ENCODE data around the gene BCAS1.

The BCAS1 gene

GRCh38 chr20:54075322-54075721 lies 4.9 kb upstream of the BCAS1 start:
- Histone ChIP-seq H3K9me3 (ENCODE audit: control insufficient read depth, insufficient read depth, low read depth, low read length) (no peaks in the 10 kb centered on the region), H3K27ac (ENCODE audit: extremely low read depth, low read depth, low read length) (no peak overlapping the region), H3K4me3 (ENCODE audit: low read depth, low read length) (no peak overlapping the region), H3K4me1 (ENCODE audit: control insufficient read depth, insufficient read depth, low read length) (no peaks in the 10 kb centered on the region), H3K36me3 (ENCODE audit: control insufficient read depth in 2 of 2, insufficient read depth in 1 of 2, low read length in 2 of 2) (no peaks in the 10 kb centered on the region)
- ChIA-PET POLR2A (no interaction called here), CTCF (interaction anchor here (1.1 to 1.2 kb wide), 2 partner anchors 11 to 13 kb away, joined by 3 to 4 read pairs; no protein-coding TSS in a partner anchor)
- TF ChIP-seq ZBTB21 (tag by site-specific recombination; IDR thresholded peaks at IDR 0.05) = no peak
- no peak for TF ChIP-seq ZNF571 (tag by site-specific recombination; IDR thresholded peaks at IDR 0.05)
- TF ChIP-seq ZNF311 (tag by site-specific recombination; IDR thresholded peaks at IDR 0.05; ENCODE audit: borderline replicate concordance) = no peak
- TF ChIP-seq TSHZ1 (tag by site-specific recombination; IDR thresholded peaks at IDR 0.05; ENCODE audit: borderline replicate concordance) = no peak
- no peak for TF ChIP-seq ZBTB44 (tag by site-specific recombination; IDR thresholded peaks at IDR 0.05)
- no peak for TF ChIP-seq SCRT2 (tag by site-specific recombination; IDR thresholded peaks at IDR 0.05)
- no peak for TF ChIP-seq ZBTB20 (tag by site-specific recombination; IDR thresholded peaks at IDR 0.05)
- no peak for TF ChIP-seq ZBTB10 (tag by site-specific recombination; IDR thresholded peaks at IDR 0.05)
- TF ChIP-seq ZNF654 (tag by site-specific recombination; IDR thresholded peaks at IDR 0.05; ENCODE audit: low read depth) = no peak
- TF ChIP-seq ZNF473 (tag by site-specific recombination; IDR thresholded peaks at IDR 0.05) = no peak
- no peak for TF ChIP-seq ELK4 (IDR thresholded peaks at IDR 0.05; ENCODE audit: borderline replicate concordance, low read depth, low read length)
- no peak for TF ChIP-seq ZNF302 (tag by site-specific recombination; IDR thresholded peaks at IDR 0.05; ENCODE audit: low read depth)
- TF ChIP-seq ZNF169 (tag by site-specific recombination; IDR thresholded peaks at IDR 0.05) = no peak

- Histone ChIP-seq H3K4me3 (ENCODE audit: low read depth, low read length) (no peak overlapping the region), H3K9me3 (ENCODE audit: control insufficient read depth, insufficient read depth, low read depth, low read length) (no peaks in the 10 kb centered on the region), H3K36me3 (ENCODE audit: control insufficient read depth in 2 of 2, insufficient read depth in 1 of 2, low read length in 2 of 2) (no peaks in the 10 kb centered on the region), H3K4me1 (ENCODE audit: control insufficient read depth, insufficient read depth, low read length) (no peaks in the 10 kb centered on the region), H3K27ac (ENCODE audit: extremely low read depth, low read depth, low read length) (no peak overlapping the region)
- CTCF ChIA-PET = interaction anchor here (1.1 to 1.2 kb wide), 2 partner anchors 10 to 12 kb away, joined by 3 to 4 read pairs; no protein-coding TSS in a partner anchor
- TF ChIP-seq ZNF155 (tag by site-specific recombination; IDR thresholded peaks at IDR 0.05) = no peak
- TF ChIP-seq TRIM28 (IDR thresholded peaks at IDR 0.05; ENCODE audit: borderline replicate concordance, low read length) = no peak
- TF ChIP-seq SP2 (tag by site-specific recombination; IDR thresholded peaks at IDR 0.05) = no peak
- TF ChIP-seq ZBTB20 (tag by site-specific recombination; IDR thresholded peaks at IDR 0.05) = no peak
- TF ChIP-seq ZNF221 (tag by site-specific recombination; IDR thresholded peaks at IDR 0.05; ENCODE audit: borderline replicate concordance) = no peak
- POLR2A ChIA-PET = no interaction called here
Observed at GRCh38 chr20:54074511-54074910, 4.1 kb upstream of the BCAS1 start.

All from HEK293 (cell line).